ENCODE measurements around the gene GPR75. TPM values are rescaled to one million over a fixed set of nuclear protein-coding genes. Genes with fewer than 3 reads are reported as not detected.
"Not testable (repeated sequence)": the region's sequence is repeated elsewhere in the genome, so short reads cannot be mapped to it uniquely, and the experiment has no call there.

Gene GPR75
- total RNA-seq, 2 experiments from 2014 or later, result 2.9 to 3.3 TPM

GRCh38 chr2:53874401-53874950 is 14.7 kb upstream of the GPR75 start:
- no peaks in the 10 kb centered on the region for H3K9me3 Mint-ChIP-seq
- DNase-seq (no peak), ATAC-seq (ENCODE audit: low read depth) (no peak)
- no peaks in the 10 kb centered on the region for H3K27me3 Mint-ChIP-seq
- H3K4me3 Mint-ChIP-seq, result no peak overlapping the region
- peaks cover 4% of the 10 kb centered on the region for H3K36me3 Mint-ChIP-seq
- POLR2A ChIA-PET, result no interaction called here
- H3K4me1 Mint-ChIP-seq, result no peaks in the 10 kb centered on the region
- no peak overlapping the region for H3K27ac Mint-ChIP-seq

DNA sequence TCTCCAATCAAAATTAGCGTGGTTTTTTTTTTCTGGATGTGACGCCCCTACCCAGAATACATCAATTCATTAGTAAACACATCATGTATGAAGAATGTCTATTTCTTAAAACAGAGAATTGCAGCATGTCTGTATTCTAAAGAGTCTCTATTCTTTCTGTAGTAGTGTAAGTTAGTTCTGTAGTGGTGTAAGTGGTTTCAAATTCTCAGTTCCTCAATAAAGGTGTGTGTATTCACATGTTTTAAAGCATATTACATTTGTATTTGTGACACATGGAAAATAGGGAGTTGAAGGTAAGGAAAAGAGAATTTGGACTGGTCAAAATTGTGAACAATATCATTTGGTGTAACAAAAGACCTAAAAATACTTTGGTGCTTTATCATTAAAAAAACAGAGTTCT is 8.0 kb upstream of the GPR75 start:
- Mint-ChIP-seq H3K4me1 (no peaks in the 10 kb centered on the region), H3K36me3 (peaks cover 18% of the 10 kb centered on the region), H3K27me3 (no peaks in the 10 kb centered on the region), H3K9me3 (no peaks in the 10 kb centered on the region), H3K4me3 (no peak overlapping the region), H3K27ac (no peak overlapping the region)
- POLR2A ChIA-PET, result no interaction called here
- DNase-seq, result no peak
- no peak for ATAC-seq (ENCODE audit: low read depth)

GRCh38 chr2:53867169-53867568 is 7.4 kb upstream of the GPR75 start:
- ATAC-seq (ENCODE audit: low read depth), result no peak

DNA sequence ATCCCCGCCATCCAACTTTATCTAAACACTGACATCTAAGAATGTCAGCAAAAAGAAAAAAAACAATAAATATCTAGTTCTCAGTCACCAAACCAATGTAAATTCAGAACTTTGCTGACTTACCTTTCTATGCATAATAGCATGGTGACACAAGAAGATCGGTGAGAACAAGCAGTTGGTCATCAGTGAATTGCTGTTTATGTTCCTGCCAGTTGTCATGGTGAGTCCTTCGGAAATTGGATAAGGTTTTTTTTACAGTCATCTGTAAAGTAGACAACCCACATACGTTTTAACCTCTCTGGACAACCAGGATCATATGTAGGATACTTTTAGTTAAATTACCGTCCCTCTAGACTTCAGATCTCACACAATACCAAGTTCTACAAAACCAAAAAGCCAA is 6.2 kb upstream of the GPR75 start:
- DNase-seq (no peak), ATAC-seq (ENCODE audit: low read depth) (no peak)
- no peak overlapping the region for H3K27ac Mint-ChIP-seq
- peaks cover 18% of the 10 kb centered on the region for H3K36me3 Mint-ChIP-seq
- H3K27me3 Mint-ChIP-seq, result no peaks in the 10 kb centered on the region
- no peaks in the 10 kb centered on the region for H3K9me3 Mint-ChIP-seq
- H3K4me3 Mint-ChIP-seq, result no peak overlapping the region
- POLR2A ChIA-PET, result no interaction called here
- no peaks in the 10 kb centered on the region for H3K4me1 Mint-ChIP-seq

More at GRCh38 chr2:53867169-53867568, 7.4 kb upstream of the GPR75 start:
- Mint-ChIP-seq H3K27ac (no peak overlapping the region), H3K9me3 (no peaks in the 10 kb centered on the region), H3K27me3 (no peaks in the 10 kb centered on the region), H3K4me3 (no peak overlapping the region), H3K4me1 (no peaks in the 10 kb centered on the region), H3K36me3 (peaks cover 18% of the 10 kb centered on the region)
- no peak for DNase-seq
- POLR2A ChIA-PET, result no interaction called here

- Mint-ChIP-seq H3K9me3 (no peaks in the 10 kb centered on the region), H3K36me3 (peaks cover 18% of the 10 kb centered on the region), H3K27me3 (no peaks in the 10 kb centered on the region), H3K27ac (no peak overlapping the region), H3K4me1 (no peaks in the 10 kb centered on the region), H3K4me3 (no peak overlapping the region)
- POLR2A ChIA-PET, result no interaction called here
- ATAC-seq (ENCODE audit: low read depth), result no peak
- no peak for DNase-seq
Measured at GRCh38 chr2:53865264-53865663, 5.5 kb upstream of the GPR75 start.

- POLR2A ChIA-PET, result no interaction called here
- H3K4me1 Mint-ChIP-seq, result no peaks in the 10 kb centered on the region
- no peaks in the 10 kb centered on the region for H3K27me3 Mint-ChIP-seq
- H3K9me3 Mint-ChIP-seq, result no peaks in the 10 kb centered on the region
- no peak overlapping the region for H3K4me3 Mint-ChIP-seq
- H3K27ac Mint-ChIP-seq, result no peak overlapping the region
- DNase-seq, result no peak
- ATAC-seq (ENCODE audit: low read depth), result no peak
- peaks cover 18% of the 10 kb centered on the region for H3K36me3 Mint-ChIP-seq
Measured at GRCh38 chr2:53863538-53864227, 3.9 kb upstream of the GPR75 start.

- no peak for ATAC-seq (ENCODE audit: low read depth)
- Mint-ChIP-seq H3K4me3 (no peak overlapping the region), H3K4me1 (no peaks in the 10 kb centered on the region), H3K36me3 (peaks cover 20% of the 10 kb centered on the region), H3K9me3 (no peaks in the 10 kb centered on the region), H3K27ac (no peak overlapping the region), H3K27me3 (no peaks in the 10 kb centered on the region)
- DNase-seq, result no peak
- POLR2A ChIA-PET, result no interaction called here
Measured at GRCh38 chr2:53861824-53862223, 2.1 kb upstream of the GPR75 start.

DNA sequence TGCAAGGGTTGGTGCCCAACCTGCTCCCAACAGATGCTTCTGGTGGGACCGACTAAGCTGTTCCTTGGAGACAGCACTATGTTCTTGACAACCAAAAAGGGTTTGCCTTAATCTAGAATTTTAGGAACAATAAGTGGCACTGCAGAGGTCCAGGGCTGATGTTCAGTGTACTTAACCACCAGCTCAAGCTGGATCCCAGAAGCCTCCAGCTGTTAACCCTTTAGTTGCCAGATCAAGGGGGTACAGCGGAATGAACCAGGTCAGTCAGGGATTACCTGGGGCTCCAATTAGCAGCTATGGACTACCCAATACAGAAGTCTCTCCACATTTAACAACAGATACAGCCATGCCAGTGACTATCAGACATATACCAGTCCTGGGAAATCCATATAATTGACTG is 3.5 kb downstream of the GPR75 start:
- no peaks in the 10 kb centered on the region for H3K27me3 Mint-ChIP-seq
- H3K4me1 Mint-ChIP-seq, result no peaks in the 10 kb centered on the region
- DNase-seq (no peak), ATAC-seq (ENCODE audit: low read depth) (no peak)
- POLR2A ChIA-PET, result no interaction called here
- no peak overlapping the region for H3K27ac Mint-ChIP-seq
- peaks cover 20% of the 10 kb centered on the region for H3K36me3 Mint-ChIP-seq
- no peaks in the 10 kb centered on the region for H3K9me3 Mint-ChIP-seq
- H3K4me3 Mint-ChIP-seq, result no peak overlapping the region

- ATAC-seq (ENCODE audit: low read depth), result no peak
- Mint-ChIP-seq H3K4me1 (no peaks in the 10 kb centered on the region), H3K27ac (no peak overlapping the region)
Measured at GRCh38 chr2:53854678-53855077, 5.1 kb downstream of the GPR75 start.

DNA sequence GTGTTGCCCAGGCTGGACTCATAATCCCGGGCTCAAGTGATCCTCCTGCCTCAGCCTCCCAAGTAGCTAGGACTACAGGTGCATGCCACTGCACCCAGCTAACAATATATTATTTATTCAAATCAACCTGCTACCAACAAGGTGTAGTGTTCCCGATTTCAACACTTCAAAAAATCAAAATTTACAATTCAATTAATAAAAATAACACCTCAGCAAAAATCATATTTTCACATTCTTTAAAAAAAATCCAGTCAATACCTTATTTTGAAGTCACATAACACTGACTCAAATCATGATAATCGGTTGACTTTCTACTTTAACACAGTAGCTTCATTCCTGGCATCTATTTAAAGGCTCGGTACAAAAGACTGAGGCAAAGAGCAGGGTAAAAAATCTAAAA is 7.2 kb downstream of the GPR75 start:
- Mint-ChIP-seq H3K27ac (no peak overlapping the region), H3K9me3 (no peaks in the 10 kb centered on the region), H3K27me3 (no peaks in the 10 kb centered on the region), H3K4me1 (no peaks in the 10 kb centered on the region), H3K36me3 (peaks cover 23% of the 10 kb centered on the region), H3K4me3 (no peak overlapping the region)
- no peak for ATAC-seq (ENCODE audit: low read depth)
- POLR2A ChIA-PET, result no interaction called here
- no peak for DNase-seq

More at GRCh38 chr2:53854678-53855077, 5.1 kb downstream of the GPR75 start:
- Mint-ChIP-seq H3K36me3 (peaks cover 20% of the 10 kb centered on the region), H3K4me3 (no peak overlapping the region), H3K9me3 (no peaks in the 10 kb centered on the region), H3K27me3 (no peaks in the 10 kb centered on the region)
- POLR2A ChIA-PET, result no interaction called here
- DNase-seq, result no peak

DNA sequence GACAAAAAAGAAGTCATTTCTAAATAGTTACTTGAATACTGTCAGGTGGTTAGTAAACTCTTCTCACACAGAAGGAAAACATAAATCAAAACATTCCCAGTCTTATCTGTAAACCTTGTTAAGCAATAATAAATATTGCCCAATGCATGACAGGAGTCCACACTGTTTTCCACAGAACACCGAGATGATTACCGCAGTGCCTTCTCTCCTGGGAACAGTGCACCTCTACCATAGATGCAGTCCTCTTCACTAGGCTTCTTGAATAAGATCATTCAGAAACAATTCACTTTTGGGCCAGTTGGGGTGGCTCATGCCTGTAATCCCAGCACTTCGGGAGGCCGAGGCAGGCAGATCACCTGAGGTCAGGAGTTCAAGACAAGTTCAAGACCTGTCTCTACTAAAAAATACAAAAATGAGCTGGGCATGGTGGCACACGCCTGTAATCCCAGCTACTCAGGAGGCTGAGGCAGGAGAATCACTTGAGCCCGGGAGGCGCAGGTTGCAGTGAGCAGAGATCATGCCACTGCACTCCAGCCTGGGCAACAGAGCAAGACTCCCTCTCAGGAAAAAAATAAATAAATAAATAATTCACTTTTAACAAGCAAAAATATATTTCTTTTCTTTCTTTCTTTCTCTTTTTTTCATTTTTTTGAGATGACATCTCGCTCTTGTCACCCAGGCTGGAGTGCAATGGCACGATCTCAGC is 8.6 kb downstream of the GPR75 start:
- H3K27ac Mint-ChIP-seq; DNase-seq; ATAC-seq (ENCODE audit: low read depth); H3K4me3 Mint-ChIP-seq; H3K4me1 Mint-ChIP-seq; POLR2A ChIA-PET; H3K9me3 Mint-ChIP-seq; H3K27me3 Mint-ChIP-seq: not testable (repeated sequence)
- peaks cover 20% of the 10 kb centered on the region for H3K36me3 Mint-ChIP-seq

- peaks cover 8% of the 10 kb centered on the region for H3K36me3 Mint-ChIP-seq
- DNase-seq, result no peak
- no peak overlapping the region for H3K27ac Mint-ChIP-seq
- no peaks in the 10 kb centered on the region for H3K9me3 Mint-ChIP-seq
- H3K4me3 Mint-ChIP-seq, result no peak overlapping the region
- H3K27me3 Mint-ChIP-seq, result no peaks in the 10 kb centered on the region
- POLR2A ChIA-PET, result no interaction called here
- H3K4me1 Mint-ChIP-seq, result peaks cover 2% of the 10 kb centered on the region
- no peak for ATAC-seq (ENCODE audit: low read depth)
Measured at GRCh38 chr2:53848062-53848461, 11.7 kb downstream of the GPR75 start.

GRCh38 chr2:53843595-53843994 is 16.2 kb downstream of the GPR75 start:
- H3K27me3 Mint-ChIP-seq, result peaks cover 2% of the 10 kb centered on the region
- peaks cover 4% of the 10 kb centered on the region for H3K4me1 Mint-ChIP-seq
- H3K9me3 Mint-ChIP-seq, result no peaks in the 10 kb centered on the region
- H3K27ac Mint-ChIP-seq, result no peak overlapping the region
- POLR2A ChIA-PET, result no interaction called here
- ATAC-seq (ENCODE audit: low read depth) (no peak), DNase-seq (no peak)
- H3K36me3 Mint-ChIP-seq, result peaks cover 6% of the 10 kb centered on the region
- H3K4me3 Mint-ChIP-seq, result no peak overlapping the region

DNA sequence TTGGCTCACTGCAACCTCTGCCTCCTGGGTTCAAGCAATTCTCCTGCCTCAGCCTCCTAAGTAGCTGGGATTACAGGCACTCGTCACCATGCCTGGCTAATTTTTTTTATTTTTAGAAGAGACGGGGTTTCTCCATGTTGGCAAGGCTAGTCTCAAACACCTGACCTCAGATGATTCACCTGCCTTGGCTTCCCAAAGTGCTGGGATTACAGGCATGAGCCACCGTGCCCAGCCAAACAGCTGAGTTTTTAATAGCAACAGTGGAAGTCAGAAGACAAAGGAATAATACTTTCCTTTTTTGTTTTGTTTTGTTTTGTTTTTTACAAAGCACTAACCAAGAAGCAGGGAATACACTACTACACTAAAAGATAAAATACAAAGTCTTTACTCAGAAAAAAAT is 16.9 kb downstream of the GPR75 start:
- Mint-ChIP-seq H3K4me3 (no peak overlapping the region), H3K36me3 (peaks cover 2% of the 10 kb centered on the region), H3K27ac (no peak overlapping the region), H3K4me1 (peaks cover 4% of the 10 kb centered on the region), H3K9me3 (no peaks in the 10 kb centered on the region), H3K27me3 (peaks cover 2% of the 10 kb centered on the region)
- ATAC-seq (ENCODE audit: low read depth) (no peak), DNase-seq (no peak)
- POLR2A ChIA-PET, result no interaction called here

Data from activated naive CD8-positive, alpha-beta T cell treated with anti-CD3 and anti-CD28 coated beads, Interleukin-2, amount 10 ng/mL, durations not matched to agents 7 days and 5 days (primary cell).